SK-N-SH (cell line): ENCODE data around the gene FBXL15.

Experiments used
- CHD2 ChIP-seq: fragments of 150-350 bp; IDR thresholded peaks from 2 replicates; pipeline ENCODE4 v1.6.1; 2018; ENCODE audit warnings: low read length; ENCODE audit not compliant: partially characterized antibody
- CTCF ChIP-seq: fragments of 200-600 bp; sonication (generic); IDR thresholded peaks from 2 replicates; pipeline ENCODE4 v1.6.1; 2017; ENCODE audit warnings: antibody characterized with exemption, mild to moderate bottlenecking, moderate library complexity
- GABPA ChIP-seq: IDR thresholded peaks from 2 replicates; pipeline ENCODE4 v1.4.0; 2012; ENCODE audit warnings: low read depth, mild to moderate bottlenecking
- MEF2A ChIP-seq: IDR thresholded peaks from 2 replicates; pipeline ENCODE4 v1.4.0; 2012; ENCODE audit warnings: low read depth, borderline replicate concordance
- NFIC ChIP-seq: IDR thresholded peaks from 2 replicates; pipeline ENCODE4 v1.4.0; 2012; ENCODE audit warnings: borderline replicate concordance
- POLR2AphosphoS5 ChIP-seq: IDR thresholded peaks from 2 replicates; pipeline ENCODE4 v1.6.1; 2012; ENCODE audit warnings: low read depth, low read length
- RAD21 ChIP-seq: IDR thresholded peaks from 2 replicates; pipeline ENCODE4 v1.6.1; 2012; ENCODE audit warnings: mild to moderate bottlenecking, low read length
- USF2 ChIP-seq: fragments of 150-350 bp; IDR thresholded peaks from 2 replicates; pipeline ENCODE4 v1.6.1; 2017; ENCODE audit warnings: antibody characterized with exemption, low read length, low read depth, borderline replicate concordance
- TF ChIP-seq, protein P1 (sequence below): IDR thresholded peaks from 2 replicates; pipeline ENCODE4 v1.4.0; 2012; ENCODE audit warnings: low read depth

GRCh38 chr10:102418622-102419268 is 1.9 kb upstream of the FBXL15 start, which contains the start of gene PSD:
- TF ChIP-seq MEF2A (no peak), RAD21 (no peak), NFIC (no peak), CTCF (no peak), CHD2 (no peak), POLR2AphosphoS5 (no peak), USF2 (no peak), GABPA (no peak)
- TF ChIP-seq, protein P1, sequence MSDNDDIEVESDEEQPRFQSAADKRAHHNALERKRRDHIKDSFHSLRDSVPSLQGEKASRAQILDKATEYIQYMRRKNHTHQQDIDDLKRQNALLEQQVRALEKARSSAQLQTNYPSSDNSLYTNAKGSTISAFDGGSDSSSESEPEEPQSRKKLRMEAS = no peak
